Measurements from ENCODE around the gene SAXO1. TPM values are rescaled to one million over a fixed set of nuclear protein-coding genes. Genes with fewer than 3 reads are reported as not detected.

The SAXO1 gene
- total RNA-seq, 4 donors from 2014 or later, result 0.20 TPM; not detected in 3

- DNase-seq (no peak), ATAC-seq (no peak)
- Histone ChIP-seq H3K9me3 (no peaks in the 10 kb centered on the region), H3K27me3 (no peaks in the 10 kb centered on the region), H3K27ac (peak overlapping the region; percentile 90 to 98 (median 96)), H3K4me1 (peaks cover 30 to 42% of the 10 kb centered on the region in 2 donors), H3K4me3 (peak overlapping the region; percentile 63 to 100 (median 76)), H3K36me3 (no peaks in the 10 kb centered on the region)
- in situ Hi-C loops (cut with MboI; ENCODE audit: low sequenced_read_pairs in 4 of 4) (loop anchor here (5.0 to 25.0 kb wide), 4 partner anchors 121 to 411 kb away; no protein-coding TSS in a partner anchor), intact Hi-C loops (cut with DNase I; ENCODE audit: low total_unique reads) (no loop called here)
- TF ChIP-seq CTCF (IDR thresholded peaks at IDR 0.05 in 4 of 5, conservative IDR thresholded peaks at IDR 0.05 in 1 of 5) (no peak), POLR2A (IDR thresholded peaks at IDR 0.05) (no peak)
Measured at GRCh38 chr9:19050637-19051591, 17.9 kb upstream of the SAXO1 start.

- Histone ChIP-seq H3K27ac (peak overlapping the region; percentile 90 to 98 (median 96)), H3K4me1 (peaks cover 30 to 42% of the 10 kb centered on the region in 2 donors), H3K36me3 (no peaks in the 10 kb centered on the region), H3K9me3 (no peaks in the 10 kb centered on the region), H3K4me3 (peak overlapping the region; percentile 63 to 100 (median 76)), H3K27me3 (no peaks in the 10 kb centered on the region)
- intact Hi-C loops (cut with DNase I; ENCODE audit: low total_unique reads), result loop anchor here (1.0 to 2.0 kb wide), 6 partner anchors 53 to 407 kb away; partner anchors contain the start of genes DENND4C, HAUS6 and RPS6
- ATAC-seq (peak; percentile 6 to 27), DNase-seq (no peak)
- TF ChIP-seq POLR2A (IDR thresholded peaks at IDR 0.05) (no peak), CTCF (IDR thresholded peaks at IDR 0.05 in 4 of 5, conservative IDR thresholded peaks at IDR 0.05 in 1 of 5) (no peak)
- in situ Hi-C loops (cut with MboI; ENCODE audit: low sequenced_read_pairs in 4 of 4), result loop anchor here (5.0 to 25.0 kb wide), 5 partner anchors 122 to 1238 kb away; no protein-coding TSS in a partner anchor
Measured at GRCh38 chr9:19049917-19050636, 17.1 kb upstream of the SAXO1 start.

GRCh38 chr9:19048966-19049916 lies 16.2 kb upstream of the SAXO1 start, which contains the start of gene RRAGA:
RRAGA (plus strand) TSS chr9:19049427; CDS start chr9:19049660, 233 bp downstream.
- in situ Hi-C loops (cut with MboI; ENCODE audit: low sequenced_read_pairs in 4 of 4), result loop anchor here in 1 of 4 donors (25.0 kb wide), 1 partner anchor 1237 kb away; no protein-coding TSS in a partner anchor
- Histone ChIP-seq H3K9me3 (no peaks in the 10 kb centered on the region), H3K27ac (peak within 1 kb of the TSS; percentile 90 to 98 (median 96)), H3K4me1 (peaks cover 30 to 42% of the 10 kb centered on the region in 2 donors), H3K27me3 (no peaks in the 10 kb centered on the region), H3K4me3 (peak within 1 kb of the TSS; percentile 63 to 100 (median 76)), H3K36me3 (no peaks in the 10 kb centered on the region)
- ATAC-seq (peak; percentile 94 to 96), DNase-seq (peak; percentile 84 to 89)
- intact Hi-C loops (cut with DNase I; ENCODE audit: low total_unique reads), result loop anchor here (1.0 to 2.0 kb wide), 6 partner anchors 54 to 408 kb away; partner anchors contain the start of genes DENND4C, HAUS6 and RPS6
- TF ChIP-seq CTCF (IDR thresholded peaks at IDR 0.05 in 4 of 5, conservative IDR thresholded peaks at IDR 0.05 in 1 of 5), result peak; percentile 83 to 96 (median 94)
- peak; percentile 86 to 87 for TF ChIP-seq POLR2A (IDR thresholded peaks at IDR 0.05)
